ENCODE measurements around the gene DAP.

Gene DAP

DNA sequence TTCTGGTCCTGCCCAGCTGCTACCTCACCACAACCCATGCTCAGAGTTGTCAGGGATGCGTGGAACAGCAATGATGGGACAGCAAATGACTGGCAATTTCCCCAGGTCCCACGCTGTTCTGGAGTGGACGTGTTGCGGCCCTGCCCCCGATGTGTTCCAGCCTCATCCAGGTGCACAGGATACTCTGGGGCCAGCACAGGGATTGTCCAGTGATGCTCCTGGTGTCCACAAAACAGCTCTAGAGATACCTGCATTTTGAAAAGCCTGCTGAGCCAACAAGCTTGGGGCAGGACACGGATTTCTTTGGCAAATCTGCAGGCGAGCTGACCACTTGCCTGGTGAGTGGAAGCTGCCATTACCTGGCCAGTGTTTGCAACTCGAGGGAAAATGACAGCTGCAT is 108.4 kb downstream of the DAP start:
- no peak overlapping the region for H3K4me3 ChIP-seq
- no peaks in the 10 kb centered on the region for H3K4me1 ChIP-seq
- no peaks in the 10 kb centered on the region for H3K9me3 ChIP-seq
- peaks cover 0 to 7% of the 10 kb centered on the region in 2 donors for H3K27me3 ChIP-seq
- intact Hi-C loops (cut with DNase I; ENCODE audit: low total_unique reads) = no loop called here
- H3K36me3 ChIP-seq = peaks cover 0 to 7% (median 0%) of the 10 kb centered on the region in 3 donors
- DNase-seq = no peak
- TF ChIP-seq, protein P1, sequence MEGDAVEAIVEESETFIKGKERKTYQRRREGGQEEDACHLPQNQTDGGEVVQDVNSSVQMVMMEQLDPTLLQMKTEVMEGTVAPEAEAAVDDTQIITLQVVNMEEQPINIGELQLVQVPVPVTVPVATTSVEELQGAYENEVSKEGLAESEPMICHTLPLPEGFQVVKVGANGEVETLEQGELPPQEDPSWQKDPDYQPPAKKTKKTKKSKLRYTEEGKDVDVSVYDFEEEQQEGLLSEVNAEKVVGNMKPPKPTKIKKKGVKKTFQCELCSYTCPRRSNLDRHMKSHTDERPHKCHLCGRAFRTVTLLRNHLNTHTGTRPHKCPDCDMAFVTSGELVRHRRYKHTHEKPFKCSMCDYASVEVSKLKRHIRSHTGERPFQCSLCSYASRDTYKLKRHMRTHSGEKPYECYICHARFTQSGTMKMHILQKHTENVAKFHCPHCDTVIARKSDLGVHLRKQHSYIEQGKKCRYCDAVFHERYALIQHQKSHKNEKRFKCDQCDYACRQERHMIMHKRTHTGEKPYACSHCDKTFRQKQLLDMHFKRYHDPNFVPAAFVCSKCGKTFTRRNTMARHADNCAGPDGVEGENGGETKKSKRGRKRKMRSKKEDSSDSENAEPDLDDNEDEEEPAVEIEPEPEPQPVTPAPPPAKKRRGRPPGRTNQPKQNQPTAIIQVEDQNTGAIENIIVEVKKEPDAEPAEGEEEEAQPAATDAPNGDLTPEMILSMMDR (IDR thresholded peaks at IDR 0.05) = no peak
- no peak overlapping the region for H3K27ac ChIP-seq

DNA sequence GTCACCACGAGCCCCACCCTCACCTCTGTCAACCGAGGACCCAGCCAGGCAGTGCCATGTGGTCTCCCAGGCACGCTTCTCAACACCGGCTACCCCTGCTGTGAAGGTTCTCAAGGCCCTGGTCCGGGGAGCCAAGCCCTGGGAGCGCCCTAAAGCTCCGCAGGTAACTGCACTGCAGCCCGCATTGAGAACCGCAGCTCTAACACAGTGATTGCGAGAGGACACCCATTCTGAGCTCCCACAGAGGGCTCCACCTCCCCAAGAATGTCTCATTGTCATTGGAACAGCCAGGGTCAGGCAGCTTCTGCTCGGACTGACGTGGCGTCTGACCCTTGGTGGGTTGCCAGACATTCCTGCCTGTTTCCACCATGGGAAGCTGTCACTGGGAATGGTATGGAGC is 108.9 kb downstream of the DAP start:
- Histone ChIP-seq H3K27me3 (peaks cover 0 to 7% of the 10 kb centered on the region in 2 donors), H3K9me3 (no peaks in the 10 kb centered on the region), H3K27ac (no peak overlapping the region), H3K36me3 (peaks cover 0 to 7% (median 0%) of the 10 kb centered on the region in 3 donors), H3K4me1 (no peaks in the 10 kb centered on the region), H3K4me3 (no peak overlapping the region)
- no peak for DNase-seq
- intact Hi-C loops (cut with DNase I; ENCODE audit: low total_unique reads) = no loop called here
- TF ChIP-seq, protein P1 (IDR thresholded peaks at IDR 0.05) = no peak

DNA sequence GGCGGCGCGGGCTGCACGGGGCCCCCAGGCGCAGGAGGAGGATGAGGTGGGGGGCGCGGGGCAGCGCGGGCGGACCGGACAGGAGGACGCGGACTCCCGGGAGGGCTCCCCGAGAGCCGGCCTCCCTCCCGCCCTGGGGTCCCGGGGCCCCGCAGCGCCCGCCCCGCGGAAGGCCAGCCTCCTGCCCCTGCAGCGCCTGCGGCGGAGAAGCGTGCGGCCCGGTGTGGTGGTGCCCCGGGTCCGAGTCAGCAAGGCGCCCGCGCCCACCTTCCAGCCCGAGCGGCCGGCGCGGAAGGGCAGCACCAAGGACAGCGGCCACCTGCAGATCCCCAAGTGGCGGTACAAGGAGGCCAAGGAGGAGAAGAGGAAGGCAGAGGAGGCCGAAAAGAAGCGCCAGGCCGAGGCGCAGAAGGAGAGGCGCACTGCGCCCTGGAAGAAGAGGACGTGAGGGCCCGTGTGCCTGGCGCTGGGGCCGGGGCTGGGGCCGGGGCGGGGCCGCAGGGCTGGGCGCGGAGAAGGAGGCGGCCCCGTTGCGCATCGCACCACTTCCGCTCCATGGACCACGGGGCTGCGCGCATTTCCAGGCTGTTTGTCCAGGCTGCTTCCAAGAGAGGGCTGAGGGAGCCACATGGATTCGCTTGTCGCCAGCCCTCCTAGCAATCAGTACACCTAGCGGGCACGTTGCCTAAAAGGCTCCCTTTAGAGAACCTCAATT is 111.2 kb downstream of the DAP start:
- no peak for DNase-seq
- intact Hi-C loops (cut with DNase I; ENCODE audit: low total_unique reads) = no loop called here
- TF ChIP-seq, protein P1 (IDR thresholded peaks at IDR 0.05) = no peak
- Histone ChIP-seq H3K9me3 (no peaks in the 10 kb centered on the region), H3K36me3 (peaks cover 0 to 7% (median 0%) of the 10 kb centered on the region in 3 donors), H3K4me3 (no peak overlapping the region), H3K27ac (no peak overlapping the region), H3K27me3 (peaks cover 0 to 7% of the 10 kb centered on the region in 2 donors), H3K4me1 (no peaks in the 10 kb centered on the region)

DNA sequence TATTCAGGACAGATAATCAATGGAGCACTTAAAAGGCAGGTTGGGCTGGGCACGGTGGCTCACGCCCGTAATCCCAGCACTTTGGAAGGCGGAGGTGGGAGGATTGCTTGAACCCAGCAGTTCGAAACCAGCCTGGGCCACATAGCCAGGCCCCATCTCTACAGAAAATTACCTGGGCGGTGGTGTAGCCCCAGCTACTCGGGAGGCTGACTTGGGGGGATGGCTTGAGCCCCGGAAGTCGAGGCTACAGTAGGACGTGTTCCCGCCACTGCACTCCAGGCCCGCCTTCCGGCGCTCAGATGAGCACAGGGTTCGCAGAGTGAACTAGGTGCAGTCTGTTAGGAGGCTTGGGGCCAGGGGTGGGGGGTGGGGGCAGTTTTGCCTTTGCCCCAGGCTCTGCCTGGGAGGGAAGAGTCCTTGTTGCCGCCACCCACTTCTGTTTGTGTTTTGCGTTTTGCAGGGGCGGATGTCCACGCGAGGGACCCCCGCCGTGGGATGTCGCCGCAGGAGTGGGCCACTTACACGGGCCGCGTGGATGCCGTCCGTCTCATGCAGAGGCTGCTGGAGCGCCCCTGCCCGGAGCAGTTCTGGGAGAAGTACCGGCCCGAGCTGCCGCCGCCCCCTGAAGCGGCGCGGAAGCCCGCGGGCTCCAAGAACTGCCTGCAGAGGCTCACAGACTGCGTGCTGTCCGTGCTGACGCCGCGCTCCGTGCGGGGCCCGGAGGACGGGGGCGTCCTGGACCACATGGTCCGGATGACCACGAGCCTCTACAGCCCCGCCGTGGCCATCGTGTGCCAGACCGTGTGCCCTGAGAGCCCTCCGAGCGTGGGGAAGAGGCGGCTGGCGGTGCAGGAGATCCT is 112.0 kb downstream of the DAP start:
- Histone ChIP-seq H3K27ac (no peak overlapping the region), H3K4me3 (no peak overlapping the region), H3K4me1 (no peaks in the 10 kb centered on the region), H3K9me3 (no peaks in the 10 kb centered on the region), H3K27me3 (peaks cover 0 to 7% of the 10 kb centered on the region in 2 donors), H3K36me3 (peaks cover 0 to 7% (median 0%) of the 10 kb centered on the region in 3 donors)
- TF ChIP-seq, protein P1 (IDR thresholded peaks at IDR 0.05) = no peak
- no peak for DNase-seq
- intact Hi-C loops (cut with DNase I; ENCODE audit: low total_unique reads) = no loop called here

DNA sequence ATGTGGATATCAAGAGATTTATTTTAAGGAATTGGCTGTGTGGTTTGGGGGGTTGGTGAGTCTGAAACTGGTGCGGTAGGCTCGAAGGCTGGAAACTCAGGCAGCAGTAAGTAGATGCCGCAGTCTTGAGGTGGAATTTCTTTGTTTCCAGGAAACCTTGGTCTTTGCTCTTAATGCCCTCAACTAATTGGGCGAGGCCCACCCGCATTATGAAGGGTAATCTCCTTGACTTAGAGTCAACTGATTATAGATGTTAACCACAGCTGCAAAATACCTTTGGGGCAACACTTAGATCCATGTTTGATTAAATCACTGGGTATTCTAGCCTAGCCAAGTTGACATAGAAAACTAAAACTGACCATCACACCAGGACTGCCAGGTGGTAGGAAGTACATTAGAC is 113.4 kb downstream of the DAP start:
- Histone ChIP-seq H3K9me3 (no peaks in the 10 kb centered on the region), H3K27ac (no peak overlapping the region), H3K36me3 (peaks cover 0 to 7% (median 0%) of the 10 kb centered on the region in 3 donors), H3K27me3 (peaks cover 0 to 7% of the 10 kb centered on the region in 2 donors), H3K4me3 (no peak overlapping the region), H3K4me1 (no peaks in the 10 kb centered on the region)
- intact Hi-C loops (cut with DNase I; ENCODE audit: low total_unique reads) = no loop called here
- DNase-seq = no peak
- TF ChIP-seq, protein P1 (IDR thresholded peaks at IDR 0.05) = no peak

All from tibial artery (tissue), 4 donors.